ENCODE measurements around the gene OR2V2. TPM values are rescaled to one million over a fixed set of nuclear protein-coding genes. Genes with fewer than 3 reads are reported as not detected.

The OR2V2 gene
- total and polyA plus RNA-seq, 3 donors from 2014 or later = not detected

DNA sequence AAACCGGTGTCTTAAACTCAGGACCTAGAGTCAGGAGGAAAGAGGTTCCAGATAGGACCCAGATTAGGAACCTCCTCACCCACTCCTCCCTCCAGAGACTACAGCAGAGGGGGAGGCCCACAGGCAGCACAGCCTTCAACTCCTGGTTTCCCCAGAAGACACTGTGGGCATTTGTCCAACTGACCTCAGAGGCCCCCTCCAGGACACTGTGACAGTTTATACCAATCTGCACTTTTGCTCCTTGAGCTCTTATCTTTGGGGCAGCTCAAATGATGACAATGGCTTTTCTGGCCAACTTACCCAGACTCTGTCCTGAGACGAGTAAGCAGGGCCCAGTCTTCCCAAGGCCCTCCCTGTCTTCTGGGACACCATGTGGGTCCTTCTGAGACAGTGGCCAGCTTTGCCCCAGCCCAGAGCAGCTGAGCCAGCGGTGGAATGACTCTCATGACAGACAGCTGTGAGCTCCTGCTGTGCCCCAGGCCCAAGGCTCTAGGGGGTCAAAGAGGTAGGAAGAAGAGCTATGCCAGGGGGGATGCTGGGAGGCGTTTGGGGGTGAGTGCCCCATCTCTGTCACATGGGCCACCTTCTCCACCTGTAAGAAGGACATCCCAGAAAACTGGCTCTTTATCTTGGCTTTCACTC, 14.3 kb downstream of the OR2V2 start:
- 53 to 56% methylated on average over 4 of the region's 4 CpGs for WGBS, 2 donors
- H3K36me3 ChIP-seq (ENCODE audit: low read depth, missing control alignments) = no peaks in the 10 kb centered on the region
- no peaks in the 10 kb centered on the region for H3K4me1 ChIP-seq
- H3K27ac ChIP-seq = no peak overlapping the region
- H3K9me3 ChIP-seq = no peaks in the 10 kb centered on the region
- TF ChIP-seq, protein P1, sequence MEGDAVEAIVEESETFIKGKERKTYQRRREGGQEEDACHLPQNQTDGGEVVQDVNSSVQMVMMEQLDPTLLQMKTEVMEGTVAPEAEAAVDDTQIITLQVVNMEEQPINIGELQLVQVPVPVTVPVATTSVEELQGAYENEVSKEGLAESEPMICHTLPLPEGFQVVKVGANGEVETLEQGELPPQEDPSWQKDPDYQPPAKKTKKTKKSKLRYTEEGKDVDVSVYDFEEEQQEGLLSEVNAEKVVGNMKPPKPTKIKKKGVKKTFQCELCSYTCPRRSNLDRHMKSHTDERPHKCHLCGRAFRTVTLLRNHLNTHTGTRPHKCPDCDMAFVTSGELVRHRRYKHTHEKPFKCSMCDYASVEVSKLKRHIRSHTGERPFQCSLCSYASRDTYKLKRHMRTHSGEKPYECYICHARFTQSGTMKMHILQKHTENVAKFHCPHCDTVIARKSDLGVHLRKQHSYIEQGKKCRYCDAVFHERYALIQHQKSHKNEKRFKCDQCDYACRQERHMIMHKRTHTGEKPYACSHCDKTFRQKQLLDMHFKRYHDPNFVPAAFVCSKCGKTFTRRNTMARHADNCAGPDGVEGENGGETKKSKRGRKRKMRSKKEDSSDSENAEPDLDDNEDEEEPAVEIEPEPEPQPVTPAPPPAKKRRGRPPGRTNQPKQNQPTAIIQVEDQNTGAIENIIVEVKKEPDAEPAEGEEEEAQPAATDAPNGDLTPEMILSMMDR (IDR thresholded peaks at IDR 0.05) = no peak
- TF ChIP-seq POLR2A (IDR thresholded peaks at IDR 0.05) = no peak
- intact Hi-C loops (cut with DNase I; ENCODE audit: low total_unique reads) = no loop called here
- no peak overlapping the region for H3K4me3 ChIP-seq
- DNase-seq = no peak
- no peaks in the 10 kb centered on the region for H3K27me3 ChIP-seq

DNA sequence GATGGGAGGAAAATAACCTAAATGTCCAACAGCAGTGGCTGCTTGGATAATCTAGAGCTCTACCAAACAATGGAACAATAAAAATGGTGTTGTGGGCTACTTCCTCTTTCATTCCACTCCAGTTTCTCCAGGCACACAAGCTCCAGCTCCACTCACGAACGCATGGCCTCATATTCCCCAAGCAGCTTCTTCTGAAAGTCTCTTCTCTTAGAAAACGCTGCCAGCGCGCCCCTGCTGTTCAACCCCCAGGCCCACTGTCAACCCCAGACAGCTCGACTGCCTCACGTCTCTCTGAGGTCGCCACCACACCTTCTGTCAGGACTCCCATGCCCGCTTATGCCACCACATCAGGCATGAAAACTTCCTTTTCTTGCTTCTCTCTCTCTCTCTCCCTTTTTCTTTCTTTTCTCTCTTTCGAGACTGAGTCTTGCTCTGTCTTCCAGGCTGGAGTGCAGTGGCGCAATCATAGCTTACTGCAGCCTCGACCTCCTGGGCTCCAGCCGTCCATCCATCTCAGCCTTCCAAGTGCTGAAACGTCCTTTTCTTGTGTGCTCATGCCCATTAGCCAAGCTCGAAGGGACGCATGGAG, 16.2 kb downstream of the OR2V2 start:
- WGBS, 2 donors = 21 to 44% methylated on average over 16 of the region's 16 CpGs
- DNase-seq = no peak

DNA sequence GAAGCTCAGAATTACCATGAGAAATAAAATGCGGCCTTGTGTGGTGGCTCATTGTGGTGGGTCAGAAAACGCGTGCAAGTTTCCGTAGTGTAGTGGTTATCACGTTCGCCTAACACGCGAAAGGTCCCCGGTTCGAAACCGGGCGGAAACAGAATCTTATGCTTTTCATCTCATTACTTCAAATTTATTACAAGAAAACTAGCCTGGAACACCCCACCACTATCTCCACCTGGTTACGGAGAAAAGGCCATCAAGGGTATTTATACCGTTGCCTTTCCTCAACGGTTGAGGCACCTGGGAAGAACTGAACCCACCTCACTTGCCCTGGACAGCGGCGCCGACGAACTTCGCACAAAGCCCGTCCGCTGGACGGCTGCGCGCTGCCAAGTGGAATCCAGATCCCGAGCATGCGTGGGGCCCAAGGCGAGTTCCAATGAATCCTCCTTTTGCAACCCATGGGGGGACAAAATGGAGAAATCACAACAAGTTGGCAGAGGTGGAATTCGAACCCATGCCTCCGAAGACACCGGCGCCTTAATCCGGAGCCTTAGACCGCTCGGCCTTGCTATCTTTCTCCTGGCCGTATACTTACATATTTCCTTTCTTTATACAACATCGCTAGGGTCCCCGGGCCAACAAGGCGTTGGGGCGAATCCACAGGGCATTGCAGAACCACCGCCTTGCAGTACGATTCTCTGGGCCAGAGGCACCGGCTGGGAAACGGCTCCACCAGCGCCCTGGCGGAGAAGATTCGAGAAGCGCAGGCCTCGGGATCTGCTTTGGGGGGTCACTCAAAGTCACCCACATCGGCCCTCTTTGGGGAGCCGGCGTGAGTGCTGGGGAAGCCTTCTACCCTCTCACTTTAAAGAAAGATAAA, 16.9 kb downstream of the OR2V2 start:
- WGBS, 2 donors = 13 to 16% methylated on average over 29 to 49 of the region's 52 CpGs
- H3K4me1 ChIP-seq = no peaks in the 10 kb centered on the region
- TF ChIP-seq POLR2A (IDR thresholded peaks at IDR 0.05) = no peak
- TF ChIP-seq, protein P1 (IDR thresholded peaks at IDR 0.05) = no peak
- intact Hi-C loops (cut with DNase I; ENCODE audit: low total_unique reads) = no loop called here
- H3K9me3 ChIP-seq = no peaks in the 10 kb centered on the region
- no peak for DNase-seq
- no peaks in the 10 kb centered on the region for H3K27me3 ChIP-seq
- H3K27ac ChIP-seq = no peak overlapping the region
- H3K36me3 ChIP-seq (ENCODE audit: low read depth, missing control alignments) = no peaks in the 10 kb centered on the region
- peak overlapping the region in 1 of 2 donors; percentile 13 for H3K4me3 ChIP-seq

More for the DNA sequence above, 16.2 kb downstream of the OR2V2 start:
- no peak overlapping the region for H3K4me3 ChIP-seq
- TF ChIP-seq, protein P1 (IDR thresholded peaks at IDR 0.05) = no peak
- TF ChIP-seq POLR2A (IDR thresholded peaks at IDR 0.05) = no peak
- H3K27ac ChIP-seq = no peak overlapping the region
- H3K4me1 ChIP-seq = no peaks in the 10 kb centered on the region
- intact Hi-C loops (cut with DNase I; ENCODE audit: low total_unique reads) = no loop called here
- no peaks in the 10 kb centered on the region for H3K27me3 ChIP-seq
- H3K36me3 ChIP-seq (ENCODE audit: low read depth, missing control alignments) = no peaks in the 10 kb centered on the region
- H3K9me3 ChIP-seq = no peaks in the 10 kb centered on the region

DNA sequence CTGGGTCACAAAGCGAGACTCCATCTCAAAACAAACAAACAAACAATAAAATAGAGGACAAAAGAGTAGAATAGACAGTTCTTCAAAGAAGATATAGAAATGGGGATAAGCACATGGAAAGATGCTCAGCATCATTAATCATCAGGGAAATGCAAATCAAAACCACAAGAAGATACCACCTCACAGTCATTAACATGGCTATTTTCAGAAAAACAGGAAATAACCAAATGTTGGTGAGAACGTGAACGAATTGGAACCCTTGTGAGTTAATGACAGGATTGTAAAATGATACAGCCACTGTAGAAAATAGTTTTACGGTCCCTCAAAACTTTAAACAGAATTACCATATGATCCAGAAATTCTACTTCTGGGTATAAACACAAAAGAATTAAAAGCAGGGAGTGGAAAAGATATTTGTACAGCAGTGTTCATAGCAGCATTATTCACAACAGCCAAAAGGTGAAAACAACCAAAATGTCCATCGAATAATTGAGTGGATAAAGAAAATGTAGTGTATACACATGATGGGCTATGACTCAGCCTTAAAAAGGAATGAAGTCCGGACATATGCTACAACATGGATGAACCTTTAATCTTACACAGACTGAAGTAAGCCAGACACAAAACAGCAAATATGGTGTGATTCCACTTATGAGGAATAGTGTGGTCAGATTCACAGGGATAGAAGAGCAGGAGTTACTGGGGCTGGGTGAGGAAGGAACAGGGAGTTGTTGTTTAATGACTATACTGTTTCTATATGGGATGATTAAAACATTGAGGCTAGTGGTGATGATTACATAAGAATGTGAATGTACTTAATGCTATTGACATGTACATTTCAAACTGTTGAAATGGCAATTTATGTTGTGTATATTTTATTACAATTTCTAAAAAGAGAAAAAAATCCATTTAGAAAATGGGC, 19.7 kb downstream of the OR2V2 start:
- Histone ChIP-seq H3K4me1 (no peaks in the 10 kb centered on the region), H3K27ac (no peak overlapping the region), H3K9me3 (no peaks in the 10 kb centered on the region), H3K27me3 (no peaks in the 10 kb centered on the region), H3K4me3 (no peak overlapping the region), H3K36me3 (ENCODE audit: low read depth, missing control alignments) (no peaks in the 10 kb centered on the region)
- intact Hi-C loops (cut with DNase I; ENCODE audit: low total_unique reads) = no loop called here
- 68 to 69% methylated on average over 6 of the region's 6 CpGs for WGBS, 2 donors
- TF ChIP-seq, protein P1 (IDR thresholded peaks at IDR 0.05) = no peak
- no peak for TF ChIP-seq POLR2A (IDR thresholded peaks at IDR 0.05)
- no peak for DNase-seq
